Nucleus accumbens (tissue), 56 donors: ENCODE measurements around the gene TMED4.

Experiments
- DNase-seq, 56 donors: peaks; one replicate each; lab custom pipeline; 2025; lab: John Stamatoyannopoulos, UW

Gene TMED4

DNA sequence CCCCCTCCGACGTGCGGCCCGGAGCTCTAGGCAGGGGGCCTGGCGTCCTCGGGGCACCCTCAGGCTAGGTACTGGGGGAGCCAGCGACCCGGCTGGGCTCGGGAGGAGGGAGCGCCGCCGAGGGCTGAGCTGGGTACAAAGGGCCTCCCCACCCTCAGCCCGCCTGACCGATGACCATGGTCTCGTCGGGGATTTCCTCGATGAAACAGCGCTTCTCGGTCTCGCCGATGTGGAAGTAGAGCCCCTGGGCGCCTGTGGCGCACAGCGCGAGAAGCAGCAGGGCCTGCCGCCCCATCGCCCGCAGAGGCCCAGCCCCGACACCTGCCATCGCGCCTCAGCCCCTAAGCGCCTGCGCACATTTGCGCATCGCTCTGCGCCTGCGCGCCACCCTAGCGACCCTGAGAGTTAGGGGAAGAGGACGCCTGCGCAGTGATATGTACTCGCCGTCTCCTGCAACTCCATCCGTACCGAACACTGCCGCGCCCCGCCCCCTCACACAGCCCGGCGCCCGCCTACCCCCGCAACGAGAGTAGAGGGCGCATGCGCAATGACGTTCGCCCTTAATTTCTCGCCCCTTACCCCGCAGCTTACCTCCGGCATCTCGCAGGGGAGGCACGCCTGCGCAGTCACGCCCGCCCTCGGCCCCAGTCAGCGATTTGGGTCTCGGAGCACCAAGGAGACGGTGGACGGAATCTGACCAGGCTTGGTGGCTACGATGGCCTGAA is at the start of gene TMED4:
TMED4 (minus strand) TSS at position 353 of the 725 bp plus-strand sequence; CDS start at position 328, 25 bp downstream.
- DNase-seq: peak; percentile 75 to 99 (median 98)

DNA sequence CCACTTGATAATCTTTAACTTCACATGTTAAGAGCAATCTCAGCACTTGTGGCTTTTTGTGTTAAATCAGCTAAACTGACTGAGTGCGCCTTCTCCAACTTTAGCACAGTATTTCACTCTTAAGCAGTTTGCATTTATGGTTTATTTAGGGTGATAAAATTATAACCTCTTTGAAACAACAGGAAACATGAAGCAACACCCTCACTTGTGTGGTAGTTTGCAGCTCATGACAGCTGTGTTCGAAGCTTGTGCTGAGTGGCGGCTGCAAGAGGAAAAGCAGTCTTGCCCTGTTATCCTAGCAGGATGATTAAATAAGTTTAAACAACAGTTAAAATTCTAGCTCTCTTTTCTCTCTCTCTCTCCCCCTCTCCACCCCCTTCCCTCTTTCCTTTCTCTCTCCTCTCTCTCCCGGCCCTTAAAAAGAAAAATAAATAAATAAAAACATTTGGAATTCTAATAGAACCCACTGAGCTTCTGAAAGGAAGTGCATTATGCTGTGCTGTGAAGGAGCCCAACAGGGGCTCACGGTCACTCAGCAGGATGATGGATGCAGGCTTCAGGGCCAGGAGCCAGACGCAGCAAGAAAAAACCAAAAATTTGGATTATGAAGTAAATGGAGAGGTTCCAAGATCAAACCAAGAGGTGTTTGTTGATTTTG is 49.6 kb upstream of the TMED4 start:
- peak in 1 of 56 donors; percentile 19 for DNase-seq

DNA sequence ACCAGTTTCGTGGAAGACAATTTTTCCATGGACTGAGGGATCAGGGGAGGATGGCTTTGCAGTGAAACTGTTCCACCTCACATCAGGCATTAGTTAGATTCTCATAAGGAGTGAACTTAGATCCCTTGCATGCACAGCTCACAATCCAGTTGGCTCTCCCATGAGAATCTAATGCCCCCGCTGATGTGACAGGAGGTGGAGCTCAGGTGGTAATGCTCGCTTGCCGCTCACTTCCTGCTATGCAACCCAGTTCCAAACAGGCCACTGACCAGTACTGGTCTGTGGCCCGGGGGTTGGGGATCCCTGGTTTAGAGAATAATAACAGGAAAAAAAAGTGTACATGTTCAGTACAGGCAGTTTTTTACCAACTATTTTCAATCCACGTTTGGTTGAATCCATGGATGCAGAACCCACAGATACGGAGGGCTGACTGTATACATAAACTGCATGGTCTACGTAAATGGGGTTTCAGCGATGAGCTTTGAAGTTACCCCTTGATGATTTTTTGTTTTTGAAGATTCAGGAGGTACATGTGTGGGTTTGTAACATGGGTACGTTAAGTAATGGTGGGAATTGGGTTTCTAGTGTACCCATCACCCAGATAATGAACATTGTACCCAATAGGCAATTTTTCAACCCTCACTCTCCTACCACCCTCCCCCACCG is 48.9 kb upstream of the TMED4 start:
- no peak for DNase-seq

DNA sequence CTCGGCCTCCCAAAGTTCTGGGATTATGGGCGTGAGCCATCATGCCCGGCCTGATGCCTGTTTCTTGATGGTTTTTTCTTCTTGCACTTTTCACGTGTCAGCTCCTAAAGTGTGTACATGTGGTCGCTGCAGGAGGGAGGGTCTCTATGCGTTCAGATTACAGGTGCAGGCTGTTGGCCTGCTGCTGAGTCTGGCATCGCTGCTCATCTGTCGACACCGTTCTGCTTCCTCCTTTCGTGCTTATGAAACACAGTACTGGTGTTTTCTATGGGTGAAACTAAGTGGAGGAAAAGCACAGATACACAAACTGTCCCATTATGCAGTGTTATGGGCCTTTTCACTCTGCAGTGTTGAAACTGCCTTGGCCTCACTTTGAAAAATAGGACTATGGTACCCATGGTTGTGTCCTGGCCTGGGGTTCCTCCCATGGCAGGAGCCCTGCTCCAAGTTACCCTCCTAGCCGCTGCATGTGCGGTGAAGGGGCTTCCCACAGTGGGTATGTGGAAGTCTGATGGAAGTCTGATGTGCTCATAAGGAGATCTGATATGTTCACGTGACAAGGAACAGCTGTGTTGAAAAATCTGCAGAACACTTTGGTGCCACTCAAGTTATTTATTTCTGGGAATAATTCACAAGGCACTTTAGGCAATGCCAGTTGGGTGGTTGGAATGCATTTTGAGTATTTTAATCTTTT is 47.9 kb upstream of the TMED4 start:
- no peak for DNase-seq

DNA sequence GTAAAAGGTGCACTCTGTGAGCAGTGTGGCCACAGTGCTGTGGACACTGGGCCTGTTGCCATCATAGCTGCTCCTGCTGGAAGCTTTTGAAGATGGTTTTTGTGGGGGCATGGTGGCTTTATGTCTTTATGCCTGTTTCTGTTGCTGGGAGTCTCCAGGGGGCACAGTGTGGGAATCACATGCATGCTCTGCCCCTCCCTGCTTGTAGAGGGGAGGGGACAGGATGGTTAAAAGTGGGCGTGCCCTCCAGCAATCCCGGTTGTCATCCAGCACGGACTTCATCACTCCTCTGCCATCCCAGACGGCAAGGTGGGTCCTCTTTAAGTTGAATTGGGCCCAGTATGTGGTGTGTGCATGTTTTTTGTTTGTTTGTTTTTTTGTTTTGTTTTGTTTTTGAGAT is 44.6 kb upstream of the TMED4 start:
- DNase-seq: no peak

DNA sequence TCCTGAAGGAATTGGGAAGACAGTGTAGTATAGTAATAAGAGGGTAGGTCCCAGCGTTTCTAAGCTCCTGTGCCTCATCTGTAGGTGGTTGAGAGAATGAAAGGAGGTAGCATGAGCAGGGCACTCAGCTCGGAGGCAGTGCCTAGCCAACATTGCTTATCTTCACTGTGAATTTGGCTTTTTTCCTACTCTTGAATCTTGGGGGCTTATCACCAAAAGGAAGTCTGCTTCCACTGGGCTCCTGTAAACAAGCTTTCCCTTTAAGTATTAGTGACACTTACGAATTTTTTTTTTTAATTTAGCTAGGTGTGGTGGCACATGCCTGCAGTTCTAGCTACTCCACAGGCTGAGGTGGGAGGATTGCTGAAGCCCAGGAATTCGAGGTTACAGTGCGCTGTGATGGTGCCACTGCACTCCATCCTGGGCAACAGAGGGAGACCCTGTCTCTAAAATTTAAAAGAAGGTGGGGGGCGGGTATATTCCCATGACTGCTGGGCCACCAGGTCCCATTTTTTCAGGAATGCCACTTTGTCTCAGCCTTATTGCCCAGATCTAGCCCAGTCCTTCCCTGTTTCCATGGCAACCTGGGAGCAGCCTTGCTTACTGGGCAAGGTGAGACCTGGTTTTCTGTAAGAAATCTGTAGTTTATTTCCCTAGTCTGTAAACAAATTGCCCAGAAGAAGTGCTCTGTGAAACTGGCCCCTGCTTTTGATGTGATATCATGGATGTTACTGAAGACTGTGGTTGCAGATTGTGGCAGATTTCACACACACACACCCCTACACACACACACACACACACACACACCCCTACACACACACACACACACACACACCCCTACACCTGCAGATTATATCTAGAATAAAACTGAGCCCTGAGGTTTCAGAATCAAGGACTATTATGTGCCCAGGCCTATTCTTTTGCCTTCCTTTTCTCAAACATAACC is 43.8 kb upstream of the TMED4 start:
- DNase-seq: peak in 2 of 56 donors; percentile 14 to 17

DNA sequence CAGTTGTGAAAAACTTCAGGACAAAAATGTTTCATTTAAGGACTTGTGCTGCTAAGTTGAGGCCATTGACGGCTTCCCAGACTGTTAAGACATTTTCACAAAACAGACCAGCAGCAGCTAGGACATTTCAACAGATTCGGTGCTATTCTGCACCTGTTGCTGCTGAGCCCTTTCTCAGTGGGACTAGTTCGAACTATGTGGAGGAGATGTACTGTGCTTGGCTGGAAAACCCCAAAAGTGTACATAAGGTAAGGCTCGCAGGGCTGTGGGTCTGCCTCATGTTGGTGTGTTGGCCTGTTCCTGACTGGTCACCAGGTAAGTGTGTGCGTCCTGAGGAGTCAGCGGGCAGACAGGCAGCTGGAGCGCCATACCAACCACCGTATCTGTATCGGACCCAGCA is 42.3 kb upstream of the TMED4 start:
- no peak for DNase-seq

DNA sequence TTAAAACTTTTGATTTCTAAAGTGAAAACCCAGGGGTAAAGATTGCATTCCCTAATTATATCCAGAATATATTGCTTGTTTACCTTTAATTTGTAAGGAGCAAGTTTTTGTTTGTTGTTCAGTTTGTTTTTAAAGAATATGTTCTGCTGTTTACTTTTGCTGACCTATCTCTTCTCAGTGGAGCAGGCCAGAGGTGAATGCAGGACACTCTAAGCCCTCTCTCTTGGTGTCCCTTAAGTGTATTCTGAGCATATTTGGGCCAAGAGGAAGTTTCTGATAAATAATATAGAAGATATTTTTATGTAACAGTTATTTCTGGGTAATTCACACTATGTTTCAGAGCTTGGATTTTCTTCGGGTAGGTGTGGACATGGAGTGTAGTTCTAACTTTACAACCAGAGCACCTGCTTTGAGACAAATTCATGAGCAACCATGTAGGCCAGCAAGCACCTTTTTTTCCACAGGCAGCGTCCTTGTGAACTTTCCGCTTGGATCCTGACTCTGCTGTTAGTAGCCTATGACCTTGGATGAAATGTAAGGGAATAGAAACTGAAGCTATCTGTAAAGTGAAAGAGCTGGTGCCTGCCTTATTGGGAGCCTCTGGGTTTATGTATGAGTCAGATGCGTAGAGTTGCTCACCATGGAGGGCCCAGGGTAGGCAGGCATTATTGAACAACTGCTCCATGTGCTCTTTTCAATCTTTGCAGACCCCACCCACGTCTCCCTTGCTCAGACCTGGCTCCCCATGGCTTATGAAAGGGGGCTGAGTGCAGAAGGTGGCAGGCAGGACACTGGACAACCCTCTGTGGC is 40.5 kb upstream of the TMED4 start:
- no peak for DNase-seq

DNA sequence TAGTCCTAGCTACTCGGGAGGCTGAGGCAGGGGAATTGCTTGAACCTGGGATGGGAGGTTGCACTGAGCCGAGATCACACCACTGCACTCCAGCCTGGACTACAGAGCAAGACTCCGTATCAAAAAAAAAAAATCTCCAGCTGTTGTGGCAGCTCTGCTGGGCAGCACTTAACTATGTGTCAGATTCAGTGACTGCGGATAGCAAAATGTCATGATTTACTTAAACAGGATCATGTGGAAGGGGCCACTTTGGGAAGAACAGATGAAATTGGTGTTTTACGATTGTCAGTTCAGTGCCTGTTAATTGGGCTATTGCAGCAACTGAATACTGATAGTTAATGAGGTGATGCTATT is 39.7 kb upstream of the TMED4 start:
- no peak for DNase-seq

DNA sequence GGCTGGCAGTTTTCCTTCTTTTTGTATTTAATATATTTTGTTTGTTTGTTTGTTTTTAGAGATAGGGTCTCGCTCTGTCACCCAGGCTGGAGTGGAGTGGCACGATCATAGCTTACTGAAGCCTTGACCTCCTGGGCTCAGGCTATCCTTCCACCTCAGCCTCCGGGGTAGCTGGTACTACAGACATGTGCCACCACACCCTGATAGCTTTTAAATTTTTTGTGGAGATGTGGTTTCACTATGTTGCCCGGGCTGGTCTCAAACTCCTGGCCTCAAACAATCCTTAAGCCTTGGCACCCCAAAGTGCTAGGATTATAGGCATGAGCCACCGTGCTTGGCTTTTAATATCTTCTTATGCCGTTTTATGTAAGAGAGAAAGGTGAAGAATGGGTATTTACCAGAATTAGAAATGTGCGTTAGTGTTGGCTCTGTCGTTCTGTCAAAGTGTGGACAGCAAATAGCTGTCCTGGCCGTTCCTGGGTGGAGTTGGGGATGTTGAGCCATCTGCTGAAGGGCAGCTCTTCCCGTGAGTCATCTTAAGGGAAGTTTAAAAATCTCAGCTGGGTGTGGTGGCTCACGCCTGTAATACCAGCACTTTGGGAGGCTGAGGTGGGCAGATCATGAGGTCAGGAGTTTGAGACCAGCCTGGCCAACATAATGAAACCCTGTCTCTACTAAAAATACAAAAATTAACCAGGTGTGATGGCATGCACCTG is 39.2 kb upstream of the TMED4 start:
- no peak for DNase-seq

DNA sequence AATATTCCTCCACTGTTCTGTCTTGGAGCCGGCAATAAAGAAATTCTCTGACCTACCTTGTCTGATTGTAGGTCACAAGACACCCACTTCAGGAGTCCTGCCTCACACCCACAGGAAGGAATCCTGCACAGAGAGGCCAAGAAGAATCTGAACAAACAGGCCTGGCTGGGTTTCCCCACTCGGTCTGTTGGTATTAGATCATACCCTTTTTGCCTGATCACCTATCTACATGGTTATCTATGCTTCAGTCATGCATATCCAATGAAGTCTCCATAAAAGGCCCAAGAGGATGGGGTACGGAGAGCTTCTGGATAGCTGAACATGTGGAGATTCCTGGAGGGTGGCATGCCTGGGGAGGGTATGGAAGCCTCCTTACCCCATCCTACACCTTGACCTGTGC is 36.7 kb upstream of the TMED4 start:
- no peak for DNase-seq

DNA sequence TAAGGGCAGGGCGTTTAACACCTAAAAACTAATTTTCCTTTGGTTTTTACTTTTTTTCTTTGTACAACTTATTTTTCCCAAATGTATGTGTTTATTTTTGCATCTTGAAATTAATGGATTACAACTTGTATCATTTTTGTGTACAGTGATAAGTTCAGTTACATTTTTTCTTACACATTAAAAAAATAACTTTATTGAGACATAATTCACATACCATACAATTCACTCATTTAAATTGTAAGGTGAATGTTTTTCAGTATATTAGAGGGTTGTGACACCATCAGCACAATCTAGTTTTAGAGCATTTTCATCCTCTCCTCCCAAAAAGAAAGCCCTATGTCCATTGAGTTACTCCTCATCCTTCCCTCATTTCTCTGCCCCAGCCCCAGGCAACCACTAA is 36.0 kb upstream of the TMED4 start:
- no peak for DNase-seq

DNA sequence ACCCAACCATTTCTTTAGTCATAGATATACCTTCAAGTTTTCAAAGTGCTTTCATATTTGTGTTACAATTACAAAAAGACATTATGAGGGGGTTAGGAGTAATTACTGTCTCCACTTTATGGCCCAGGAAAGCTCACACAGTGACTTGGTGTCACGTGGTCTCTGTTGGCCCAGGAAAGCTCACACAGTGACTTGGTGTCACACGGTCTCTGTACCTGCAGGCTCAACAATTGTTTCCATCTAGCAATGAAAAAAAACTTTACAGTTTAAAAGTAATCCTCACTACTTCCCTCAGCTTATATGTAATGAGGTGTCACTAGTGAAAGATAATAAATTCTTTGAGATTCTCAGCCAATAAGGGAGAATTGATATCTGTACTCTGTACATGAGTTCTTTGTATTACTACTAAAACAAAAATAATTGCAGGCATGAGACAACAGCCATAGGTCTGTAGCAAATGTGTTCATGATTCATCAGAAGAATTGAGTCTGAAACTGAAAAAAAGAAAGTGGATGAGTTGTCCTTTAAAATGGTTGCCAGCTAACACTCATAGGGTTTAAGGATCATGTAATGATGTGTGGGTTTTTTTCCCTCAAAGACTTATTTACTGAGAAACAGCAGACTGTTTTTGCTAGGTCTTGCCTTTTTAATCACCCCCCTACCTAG is 35.3 kb upstream of the TMED4 start:
- no peak for DNase-seq

DNA sequence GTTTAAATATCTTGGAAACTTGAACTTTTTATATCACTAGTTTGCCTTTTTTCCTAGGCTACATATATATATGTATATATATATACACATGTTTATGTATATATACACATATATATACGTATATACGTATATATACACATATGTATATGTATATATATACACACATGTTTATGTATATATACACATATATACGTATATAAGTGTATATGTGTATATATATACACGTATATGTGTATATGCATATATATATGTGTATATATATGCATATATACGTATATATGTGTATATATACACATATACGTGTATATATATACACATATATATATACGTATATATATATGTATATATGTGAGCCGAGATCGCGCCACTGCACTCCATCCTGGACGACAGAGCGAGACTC is 34.5 kb upstream of the TMED4 start:
- no peak for DNase-seq

DNA sequence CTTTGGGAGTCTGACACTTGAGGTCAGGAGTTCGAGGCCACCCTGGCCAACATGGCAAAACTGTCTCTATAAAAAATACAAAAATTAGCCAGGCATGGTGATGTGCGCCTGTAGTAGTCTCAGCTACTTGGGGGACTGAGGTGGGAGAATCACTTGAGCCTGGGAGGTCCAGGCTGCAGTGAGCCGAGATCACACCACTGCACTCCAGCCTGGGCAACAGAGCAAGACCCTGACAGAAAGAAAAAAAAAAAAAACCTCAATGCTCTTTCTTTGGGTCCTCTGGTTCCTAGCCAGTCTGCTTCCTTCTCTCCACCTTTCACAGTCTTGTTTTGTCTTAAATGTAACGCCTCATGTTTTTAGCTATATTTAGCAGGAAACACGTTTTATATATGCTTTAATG is 33.8 kb upstream of the TMED4 start:
- DNase-seq: no peak

DNA sequence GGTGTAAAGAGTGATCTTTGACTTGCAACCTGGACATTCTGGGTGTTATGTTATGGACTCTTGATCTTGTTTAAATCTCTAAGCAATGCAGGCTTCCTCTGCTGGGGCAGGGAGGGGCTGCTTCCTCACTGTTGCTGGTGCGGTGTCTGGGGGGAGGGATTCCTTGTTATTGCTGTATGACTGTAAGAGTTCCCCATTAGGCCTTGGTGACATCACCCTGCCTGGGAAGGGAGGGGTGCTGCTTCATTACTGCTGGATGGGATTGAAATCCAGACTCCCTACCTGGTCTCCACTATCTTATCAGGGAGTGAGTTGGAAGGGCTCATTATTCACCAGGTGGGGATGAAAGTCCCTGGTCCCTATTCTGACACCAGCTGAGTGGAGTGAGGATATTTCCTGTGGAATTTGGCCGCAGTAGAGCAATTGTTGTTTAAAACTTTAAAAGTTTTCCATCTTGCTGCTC is 33.1 kb upstream of the TMED4 start:
- no peak for DNase-seq

DNA sequence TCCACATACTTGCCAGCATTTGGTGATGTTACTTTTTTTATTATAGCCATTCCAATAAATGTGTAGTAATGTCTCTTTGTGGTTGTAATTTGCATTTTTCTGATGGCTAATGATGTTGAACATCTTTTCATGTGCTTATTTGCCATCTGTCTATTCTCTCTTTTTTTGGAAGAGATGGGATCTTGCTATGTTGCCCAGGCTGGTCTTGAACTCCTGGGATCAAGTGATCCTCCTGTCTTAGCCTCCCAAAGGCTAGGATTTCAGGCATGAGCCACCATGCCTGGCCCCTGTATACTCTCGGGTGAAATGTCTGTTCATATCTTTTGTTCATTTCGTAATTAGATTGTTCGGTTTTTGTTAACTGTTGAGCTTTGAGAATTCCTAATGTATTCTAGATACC is 27.8 kb upstream of the TMED4 start:
- no peak for DNase-seq
